H1 (cell line): Measurements from ENCODE around the gene PAX7. TPM values are rescaled to one million over a fixed set of nuclear protein-coding genes. Genes with fewer than 3 reads are reported as not detected.

ENCODE experiments used
- EGR1 ChIP-seq: IDR thresholded peaks from 2 replicates; pipeline ENCODE4 v1.6.1; 2011; ENCODE audit warnings: low read depth, low read length, borderline replicate concordance
- SIN3A ChIP-seq, 2 experiments: IDR thresholded peaks in 1 of 2; conservative IDR thresholded peaks in 1 of 2; 2 replicates each; pipeline ENCODE4 v1.6.1; 2011 to 2012; ENCODE audit warnings: low read length in 2 of 2, improper control_type of control experiment in 1 of 2, low read depth in 1 of 2, mild to moderate bottlenecking in 1 of 2
- TAF1 ChIP-seq: IDR thresholded peaks from 2 replicates; pipeline ENCODE4 v1.6.1; 2011; ENCODE audit warnings: mild to moderate bottlenecking, low read depth, low read length
- polyA plus RNA-seq, 7 experiments: library from polyadenylated mRNA; depleted of rRNA in 3 of 7; stranded (reverse) in 5 of 7; unstranded in 2 of 7; fragments of >200 nt in 5 of 7; fragments of 200-250 nt in 2 of 7; gene quantifications; 1 replicate in 5 of 7; 2 replicates in 1 of 7; 4 replicates in 1 of 7; pipeline versions ENCODE4 v1.2.1 to v1.2.3, GENCODE V29; 2011 to 2013; ENCODE audit warnings: missing spikeins in 2 of 7, mixed read lengths in 2 of 7
- total RNA-seq: library from RNA; stranded (reverse); fragmentation: NEBNext Ultra II Directional; extraction: Animal tissue kit (Norgen Biotek cat#: 25700); gene quantifications from 2 replicates; pipeline ENCODE4 v1.2.1, GENCODE V29; 2021
- TF ChIP-seq, protein P1 (sequence below), 3 experiments: IDR thresholded peaks; 1 replicate in 2 of 3; 2 replicates in 1 of 3; pipeline versions ENCODE4 v1.5.1 to v1.6.1; 2011; ENCODE audit warnings: low read length in 3 of 3, mild to moderate bottlenecking in 3 of 3, inconsistent platforms in 2 of 3, low read depth in 1 of 3, moderate library complexity in 1 of 3; ENCODE audit not compliant: insufficient read depth in 1 of 3; ENCODE audit errors: control extremely low read depth in 1 of 3

The PAX7 gene
- total and polyA plus RNA-seq, 2 of the 8 experiments (the other 6 are each of a cell fraction or from before 2014, with no cell fraction given): not detected

DNA sequence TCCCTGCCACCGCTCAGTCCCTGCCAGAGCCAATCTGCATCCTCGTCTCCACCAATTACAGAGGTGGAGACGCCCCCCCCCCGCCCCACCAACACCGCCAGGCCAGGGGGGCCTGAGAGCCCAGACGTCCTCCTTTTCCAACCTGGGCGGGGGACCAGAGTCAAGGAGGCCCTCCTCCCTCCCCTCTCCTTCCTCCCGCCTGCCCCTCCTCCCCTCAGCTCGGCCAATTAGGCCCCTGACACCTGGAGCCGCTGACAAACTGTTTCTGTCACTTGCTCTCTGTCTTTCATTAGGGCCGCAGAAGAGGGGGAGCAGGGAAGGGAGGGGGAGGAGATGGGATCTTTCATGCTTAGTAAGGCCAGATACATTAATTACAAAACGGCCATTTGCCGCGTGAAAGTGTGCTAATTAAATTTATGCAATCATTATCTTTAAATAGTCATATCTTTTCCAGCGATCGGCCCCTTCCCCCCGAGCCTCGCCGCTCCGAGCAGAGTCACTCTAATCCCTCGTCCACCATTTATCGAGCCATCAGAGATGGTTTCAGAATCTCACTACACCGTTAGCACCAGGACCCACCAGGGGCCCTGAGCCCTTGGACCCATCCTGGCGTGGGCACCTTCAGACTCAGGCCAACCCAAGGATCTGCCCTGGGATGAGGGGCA lies 94.7 kb downstream of the PAX7 start (continued):
- TF ChIP-seq, protein P1, sequence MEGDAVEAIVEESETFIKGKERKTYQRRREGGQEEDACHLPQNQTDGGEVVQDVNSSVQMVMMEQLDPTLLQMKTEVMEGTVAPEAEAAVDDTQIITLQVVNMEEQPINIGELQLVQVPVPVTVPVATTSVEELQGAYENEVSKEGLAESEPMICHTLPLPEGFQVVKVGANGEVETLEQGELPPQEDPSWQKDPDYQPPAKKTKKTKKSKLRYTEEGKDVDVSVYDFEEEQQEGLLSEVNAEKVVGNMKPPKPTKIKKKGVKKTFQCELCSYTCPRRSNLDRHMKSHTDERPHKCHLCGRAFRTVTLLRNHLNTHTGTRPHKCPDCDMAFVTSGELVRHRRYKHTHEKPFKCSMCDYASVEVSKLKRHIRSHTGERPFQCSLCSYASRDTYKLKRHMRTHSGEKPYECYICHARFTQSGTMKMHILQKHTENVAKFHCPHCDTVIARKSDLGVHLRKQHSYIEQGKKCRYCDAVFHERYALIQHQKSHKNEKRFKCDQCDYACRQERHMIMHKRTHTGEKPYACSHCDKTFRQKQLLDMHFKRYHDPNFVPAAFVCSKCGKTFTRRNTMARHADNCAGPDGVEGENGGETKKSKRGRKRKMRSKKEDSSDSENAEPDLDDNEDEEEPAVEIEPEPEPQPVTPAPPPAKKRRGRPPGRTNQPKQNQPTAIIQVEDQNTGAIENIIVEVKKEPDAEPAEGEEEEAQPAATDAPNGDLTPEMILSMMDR (IDR thresholded peaks at IDR 0.05; ENCODE audit: control extremely low read depth in 1 of 3, insufficient read depth in 1 of 3, low read depth in 1 of 3, low read length in 3 of 3): no peak
- no peak for TF ChIP-seq SIN3A (conservative IDR thresholded peaks at IDR 0.05 in 1 of 2, IDR thresholded peaks at IDR 0.05 in 1 of 2; ENCODE audit: low read depth in 1 of 2, low read length in 2 of 2)
- no peak for TF ChIP-seq TAF1
- TF ChIP-seq EGR1: no peak
